ENCODE measurements around the gene DLG4.
"Not testable (repeated sequence)": the region's sequence is repeated elsewhere in the genome, so short reads cannot be mapped to it uniquely, and the experiment has no call there.

GRCh38 chr17:7172522-7173191 is 47.0 kb downstream of the DLG4 start:
- TF ChIP-seq ZFP30 (CRISPR knock-in tag; IDR thresholded peaks at IDR 0.05); PATZ1 (CRISPR knock-in tag; IDR thresholded peaks at IDR 0.05; ENCODE audit: borderline replicate concordance); ISL1 (CRISPR knock-in tag; IDR thresholded peaks at IDR 0.05); ZNF70 (CRISPR knock-in tag; IDR thresholded peaks at IDR 0.05); RARB (CRISPR knock-in tag; IDR thresholded peaks at IDR 0.05); OSR1 (CRISPR knock-in tag; IDR thresholded peaks at IDR 0.05); SNAI2 (CRISPR knock-in tag; IDR thresholded peaks at IDR 0.05); CSDC2 (CRISPR knock-in tag; IDR thresholded peaks at IDR 0.05); ZC3H10 (CRISPR knock-in tag; IDR thresholded peaks at IDR 0.05); ARNTL (CRISPR knock-in tag; IDR thresholded peaks at IDR 0.05; ENCODE audit: borderline replicate concordance, low read depth); TOX (CRISPR knock-in tag; IDR thresholded peaks at IDR 0.05; ENCODE audit: borderline replicate concordance); CREB5 (CRISPR knock-in tag; IDR thresholded peaks at IDR 0.05; ENCODE audit: low read depth); PPARA (CRISPR knock-in tag; IDR thresholded peaks at IDR 0.05; ENCODE audit: borderline replicate concordance): not testable (repeated sequence)
